HCT116 (cell line): ENCODE data around the gene RGS8. TPM values are rescaled to one million over a fixed set of nuclear protein-coding genes. Genes with fewer than 3 reads are reported as not detected.

Experiments
- ATAC-seq: fragments of 200-7000 bp; cut with Tn5 transposase; 2 replicates; pipeline ENCODE4 v1.9.1; 2020; ENCODE audit warnings: mild to moderate bottlenecking, moderate library complexity
- BruUV-seq: library from RNA; stranded (reverse); fragments of 400-500 nt; replicated peaks from 2 replicates; lab custom pipeline; 2021; lab: Mats Ljungman, UMichigan
- CTCF ChIA-PET: fragments of 300-600 bp; sonication (Branson Sonifier 250); formaldehyde crosslinking; loops from one replicate; lab custom pipeline; 2021; ENCODE audit warnings: antibody characterized with exemption; lab: Charles Lee
- POLR2A ChIA-PET: fragments of 300-600, 350-600 bp; sonication (Branson Sonifier 250); formaldehyde crosslinking; loops from one replicate; lab custom pipeline; 2021; ENCODE audit warnings: antibody characterized with exemption; lab: Charles Lee
- RAD21 ChIA-PET, 2 experiments: fragments of 300-600 bp; sonication (Branson Sonifier 250); formaldehyde crosslinking; loops; one replicate each; lab custom pipeline; 2023; ENCODE audit warnings: low total read pairs in 2 of 2; ENCODE audit not compliant: uncharacterized antibody in 2 of 2, unreplicated experiment in 2 of 2, low non-redundant PET in 1 of 2; lab: Charles Lee
- DNase-seq: peaks from one replicate; pipeline ENCODE4 v3.0.0-alpha.2; 2010; ENCODE audit warnings: low read depth, low spot score
- H2AFZ ChIP-seq: fragments of 200-600 bp; shearing (Covaris generic), sonication (generic); 2 replicates; pipeline ENCODE4 v1.6.1; 2017; ENCODE audit warnings: low read depth, mixed run types, mixed read lengths, antibody characterized with exemption, low read length; ENCODE audit not compliant: poor library complexity, severe bottlenecking
- H3K27ac ChIP-seq: 2 replicates; pipeline ENCODE4 v1.5.1; 2012; ENCODE audit warnings: low read depth, low read length
- H3K27me3 ChIP-seq: fragments of 200-600 bp; sonication (generic); 2 replicates; pipeline ENCODE4 v1.6.1; 2016; ENCODE audit warnings: mixed run types, low read length, mixed read lengths; ENCODE audit not compliant: insufficient read depth
- H3K36me3 ChIP-seq, 2 experiments: fragments of 200-500 bp in 1 of 2; fragments of 200-600 bp in 1 of 2; sonication (Bioruptor generic) in 1 of 2; sonication (generic) in 1 of 2; 2 replicates each; pipeline versions ENCODE4 v1.5.1 to v1.6.1; 2014 to 2016; ENCODE audit warnings: low read length in 2 of 2, inconsistent platforms in 1 of 2, mixed read lengths in 1 of 2, mixed run types in 1 of 2; ENCODE audit not compliant: insufficient read depth in 2 of 2, control insufficient read depth in 1 of 2
- H3K4me1 ChIP-seq, 2 experiments: fragments of 200-600 bp in 1 of 2; sonication (generic) in 1 of 2; 2 replicates each; pipeline versions ENCODE4 v1.5.1 to v1.6.1; 2012 to 2017; ENCODE audit warnings: low read length in 2 of 2, inconsistent platforms in 1 of 2, mild to moderate bottlenecking in 1 of 2, mixed read lengths in 1 of 2, mixed run types in 1 of 2, moderate library complexity in 1 of 2; ENCODE audit not compliant: insufficient read depth in 2 of 2, control insufficient read depth in 1 of 2
- H3K4me2 ChIP-seq: fragments of 200-600 bp; sonication (generic); 2 replicates; pipeline ENCODE4 v1.6.1; 2017; ENCODE audit warnings: mixed run types, low read length, mixed read lengths
- H3K4me3 ChIP-seq, 2 experiments: fragments of 200-600 bp in 1 of 2; sonication (generic) in 1 of 2; replicated peaks in 1 of 2; 2 replicates each; pipeline ENCODE4 v1.5.1; 2011 to 2016; ENCODE audit warnings: low read length in 2 of 2, control low read depth in 1 of 2, low read depth in 1 of 2, mild to moderate bottlenecking in 1 of 2, mixed read lengths in 1 of 2, mixed run types in 1 of 2
- H3K79me2 ChIP-seq: fragments of 200-600 bp; sonication (generic); 2 replicates; pipeline ENCODE4 v1.6.1; 2017; ENCODE audit warnings: mild to moderate bottlenecking, mixed run types, low read length, moderate library complexity, mixed read lengths; ENCODE audit not compliant: insufficient read depth
- H3K9ac ChIP-seq: fragments of 200-600 bp; sonication (generic); 2 replicates; pipeline ENCODE4 v1.6.1; 2016; ENCODE audit warnings: low read length, mixed read lengths
- H3K9me2 ChIP-seq: fragments of 200-600 bp; sonication (generic), shearing (Covaris generic); 2 replicates; pipeline ENCODE4 v1.6.1; 2017; ENCODE audit warnings: mixed run types, mild to moderate bottlenecking, moderate library complexity; ENCODE audit not compliant: insufficient read depth
- H3K9me3 ChIP-seq, 2 experiments: fragments of 200-500 bp in 1 of 2; fragments of 200-600 bp in 1 of 2; sonication (Bioruptor generic) in 1 of 2; sonication (generic) in 1 of 2; 2 replicates each; pipeline ENCODE4 v1.6.1; 2014 to 2017; ENCODE audit warnings: low read length in 2 of 2, mixed read lengths in 2 of 2, inconsistent platforms in 1 of 2, low read depth in 1 of 2, mild to moderate bottlenecking in 1 of 2, mixed run types in 1 of 2, moderate library complexity in 1 of 2; ENCODE audit not compliant: control insufficient read depth in 1 of 2, insufficient read depth in 1 of 2
- H4K20me1 ChIP-seq: fragments of 200-600 bp; sonication (generic), shearing (Covaris generic); 2 replicates; pipeline ENCODE4 v1.6.1; 2017; ENCODE audit warnings: mixed run types, mild to moderate bottlenecking, moderate library complexity; ENCODE audit not compliant: insufficient read depth
- CBX3 ChIP-seq: IDR thresholded peaks from 2 replicates; pipeline ENCODE4 v1.6.1; 2012; ENCODE audit warnings: low read depth
- EGR1 ChIP-seq: IDR thresholded peaks from 2 replicates; pipeline ENCODE4 v1.6.1; 2012; ENCODE audit warnings: low read depth
- EZH2 ChIP-seq: fragments of 200-600 bp; sonication (generic); IDR thresholded peaks from 2 replicates; pipeline ENCODE4 v1.6.1; 2017; ENCODE audit warnings: antibody characterized with exemption, mixed run types
- FOSL1 ChIP-seq: IDR thresholded peaks from 2 replicates; pipeline ENCODE4 v1.6.1; 2012; ENCODE audit warnings: low read depth
- MAX ChIP-seq: IDR thresholded peaks from 2 replicates; pipeline ENCODE4 v1.6.1; 2012
- POLR2AphosphoS5 ChIP-seq: IDR thresholded peaks from 2 replicates; pipeline ENCODE4 v1.6.1; 2011; ENCODE audit warnings: mild to moderate bottlenecking, low read depth, low read length, moderate library complexity
- RAD21 ChIP-seq: IDR thresholded peaks from 2 replicates; pipeline ENCODE4 v1.6.1; 2012; ENCODE audit warnings: low read depth, mild to moderate bottlenecking
- REST ChIP-seq: IDR thresholded peaks from 2 replicates; pipeline ENCODE4 v1.6.1; 2012; ENCODE audit warnings: low read depth
- SP1 ChIP-seq: IDR thresholded peaks from 2 replicates; pipeline ENCODE4 v1.6.1; 2012; ENCODE audit warnings: low read depth
- ZNF274 ChIP-seq: fragments of 200-500 bp; sonication (Bioruptor generic); IDR thresholded peaks from 2 replicates; pipeline ENCODE4 v1.6.1; 2014; ENCODE audit warnings: mild to moderate bottlenecking, low read depth, low read length, inconsistent platforms
- intact Hi-C: fragments of 100-400 bp; cut with micrococcal nuclease; formaldehyde crosslinking; loops from 2 replicates; pipeline ENCODE4 v1.10.0; 2022
- total RNA-seq: library from RNA; stranded (reverse); gene quantifications from one replicate; pipeline ENCODE4 v1.2.1, GENCODE V29; 2021; ENCODE audit not compliant: unreplicated experiment

RGS8 gene
- total RNA-seq, 1 experiment from 2014 or later, result not detected

DNA sequence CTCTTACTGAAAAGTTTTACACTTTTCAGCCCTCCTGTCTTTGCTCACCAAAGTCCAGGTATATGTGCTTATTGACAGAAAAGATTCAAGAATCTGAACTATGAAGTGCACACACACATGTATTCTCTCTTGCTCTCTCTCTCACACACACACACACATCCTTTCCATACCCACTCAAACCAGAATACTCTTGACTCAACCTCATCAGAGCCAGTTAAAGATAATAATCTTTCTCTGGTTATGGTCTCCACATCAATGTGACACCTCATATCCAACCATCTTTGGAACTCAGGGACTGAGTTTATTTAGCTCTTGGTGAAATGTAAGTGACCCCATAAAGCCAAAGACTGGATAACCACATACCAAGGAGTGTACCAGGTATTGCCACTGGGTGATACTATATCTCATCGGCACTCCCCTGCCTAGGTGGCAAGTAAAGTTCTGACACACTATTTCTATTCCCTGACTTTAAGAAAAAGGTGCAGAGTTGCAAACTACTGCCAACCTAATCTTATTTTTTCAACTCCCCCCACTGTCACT lies 24.9 kb upstream of the RGS8 start:
- intact Hi-C loops, result no loop called here
- CTCF ChIA-PET, result no interaction called here
- Histone ChIP-seq H3K9me2 (no peaks in the 10 kb centered on the region), H4K20me1 (no peaks in the 10 kb centered on the region), H3K4me2 (no peak overlapping the region), H3K4me1 (no peaks in the 10 kb centered on the region), H3K9ac (no peak overlapping the region), H3K27ac (no peak overlapping the region), H3K9me3 (no peaks in the 10 kb centered on the region), H3K79me2 (no peaks in the 10 kb centered on the region), H3K27me3 (no peaks in the 10 kb centered on the region), H3K36me3 (no peaks in the 10 kb centered on the region), H3K4me3 (no peak overlapping the region), H2AFZ (no peak overlapping the region)
- no peak for TF ChIP-seq CBX3
- no peak for TF ChIP-seq FOSL1
- TF ChIP-seq POLR2AphosphoS5, result no peak
- TF ChIP-seq EZH2, result no peak
- TF ChIP-seq REST, result no peak
- TF ChIP-seq ZNF274, result no peak
- TF ChIP-seq SP1, result no peak
- no peak for TF ChIP-seq RAD21
- TF ChIP-seq MAX, result no peak
- no peak for TF ChIP-seq EGR1
- ATAC-seq, result no peak
- RAD21 ChIA-PET, result no interaction called here
- POLR2A ChIA-PET, result no interaction called here
- no peak for DNase-seq
- BruUV-seq, result no TSS peak
